Activated CD4-positive, alpha-beta T cell treated with anti-CD3 and anti-CD28 coated beads for 36 hours (primary cell): Measurements from ENCODE around the gene USP53. TPM values are rescaled to one million over a fixed set of nuclear protein-coding genes. Genes with fewer than 3 reads are reported as not detected.
"Not testable (repeated sequence)": the region's sequence is repeated elsewhere in the genome, so short reads cannot be mapped to it uniquely, and the experiment has no call there.

Experiments
- ATAC-seq: fragments of 200-7000 bp; cut with Tn5 transposase; one replicate; pipeline ENCODE4 v1.10.0; 2021; ENCODE audit warnings: mild to moderate bottlenecking, moderate library complexity
- CTCF ChIA-PET: fragments of 350-600 bp; sonication (Branson Sonifier 250); formaldehyde crosslinking; loops from one replicate; lab custom pipeline; 2021; ENCODE audit warnings: antibody characterized with exemption; lab: Charles Lee
- POLR2A ChIA-PET: fragments of 350-600 bp; sonication (Branson Sonifier 250); formaldehyde crosslinking; loops from one replicate; lab custom pipeline; 2021; ENCODE audit warnings: antibody characterized with exemption, inconsistent platforms; lab: Charles Lee
- DNase-seq: peaks from one replicate; pipeline ENCODE4 v3.0.0-alpha.2; 2020
- H3K27ac Mint-ChIP-seq: one replicate; pipeline ENCODE4 v1.8.0; 2021; ENCODE audit warnings: mixed read lengths
- H3K27me3 Mint-ChIP-seq: one replicate; pipeline ENCODE4 v1.8.0; 2021; ENCODE audit warnings: mixed read lengths
- H3K36me3 Mint-ChIP-seq: one replicate; pipeline ENCODE4 v1.8.0; 2021; ENCODE audit warnings: low read depth, mixed read lengths
- H3K4me1 Mint-ChIP-seq: one replicate; pipeline ENCODE4 v1.8.0; 2021; ENCODE audit warnings: mixed read lengths
- H3K4me3 Mint-ChIP-seq: one replicate; pipeline ENCODE4 v1.8.0; 2021; ENCODE audit warnings: mild to moderate bottlenecking, moderate library complexity, mixed read lengths
- H3K9me3 Mint-ChIP-seq: one replicate; pipeline ENCODE4 v1.8.0; 2021; ENCODE audit warnings: low read depth, mixed read lengths
- intact Hi-C, 2 experiments: fragments of 100-400 bp; cut with DNase I in 1 of 2; cut with micrococcal nuclease in 1 of 2; formaldehyde crosslinking; loops; one replicate each; pipeline versions ENCODE4 v1.14.2 to v1.15.1; 2022 to 2024; cut with DNase I, micrococcal nuclease
- total RNA-seq, 2 experiments: library from RNA; stranded (reverse); gene quantifications; one replicate each; pipeline ENCODE4 v1.2.3, GENCODE V29; 2021

USP53 gene
- total RNA-seq, 2 experiments from 2014 or later: 11.4 to 14.0 TPM

GRCh38 chr4:119268466-119268865 is 56.0 kb downstream of the USP53 start:
- Mint-ChIP-seq H3K9me3 (peaks cover 6% of the 10 kb centered on the region), H3K27ac (no peak overlapping the region), H3K36me3 (peaks cover 35% of the 10 kb centered on the region), H3K4me1 (peaks cover 13% of the 10 kb centered on the region), H3K27me3 (no peaks in the 10 kb centered on the region), H3K4me3 (no peak overlapping the region)
- ATAC-seq (no peak), DNase-seq (no peak)
- intact Hi-C loops: loop anchor here in 1 of 2 experiments (5.0 kb wide), 1 partner anchor 56 kb away; the partner anchor contains the start of gene USP53
- ChIA-PET POLR2A (no interaction called here), CTCF (no interaction called here)

GRCh38 chr4:119271361-119272085 is 59.0 kb downstream of the USP53 start:
- CTCF ChIA-PET: interaction anchor here (1.0 kb wide), 1 partner anchor 13 kb away, joined by 3 read pairs; no protein-coding TSS in a partner anchor
- no peak for ATAC-seq
- H3K4me3 Mint-ChIP-seq: no peak overlapping the region
- H3K27me3 Mint-ChIP-seq: no peaks in the 10 kb centered on the region
- H3K9me3 Mint-ChIP-seq: no peaks in the 10 kb centered on the region
- POLR2A ChIA-PET: no interaction called here
- H3K36me3 Mint-ChIP-seq: peaks cover 30% of the 10 kb centered on the region
- intact Hi-C loops: no loop called here
- no peak for DNase-seq
- H3K4me1 Mint-ChIP-seq: no peaks in the 10 kb centered on the region
- no peak overlapping the region for H3K27ac Mint-ChIP-seq

- H3K4me3 Mint-ChIP-seq, H3K27ac Mint-ChIP-seq, CTCF ChIA-PET, intact Hi-C loops, DNase-seq, POLR2A ChIA-PET, ATAC-seq, H3K27me3 Mint-ChIP-seq, H3K9me3 Mint-ChIP-seq, H3K36me3 Mint-ChIP-seq: not testable (repeated sequence)
- H3K4me1 Mint-ChIP-seq: peaks cover 19% of the 10 kb centered on the region
Observed at GRCh38 chr4:119279541-119279940, 67.0 kb downstream of the USP53 start.

DNA sequence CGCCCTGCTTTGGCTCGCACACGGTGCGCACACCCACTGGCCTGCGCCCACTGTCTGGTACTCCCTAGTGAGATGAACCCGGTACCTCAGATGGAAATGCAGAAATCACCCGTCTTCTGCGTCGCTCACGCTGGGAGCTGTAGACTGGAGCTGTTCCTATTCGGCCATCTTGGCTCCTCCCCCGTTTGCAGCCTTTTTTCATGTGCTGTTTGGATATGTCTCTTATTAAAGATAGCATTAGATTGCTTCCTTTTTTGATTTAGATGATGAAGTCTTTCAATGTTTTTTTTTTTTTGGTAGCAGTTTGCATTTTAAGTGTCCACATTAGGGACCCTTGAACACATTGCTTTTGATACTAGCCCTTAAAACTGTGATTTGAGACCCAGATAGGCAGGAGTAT is 67.4 kb downstream of the USP53 start:
- H3K4me3 Mint-ChIP-seq, DNase-seq, H3K27me3 Mint-ChIP-seq, H3K27ac Mint-ChIP-seq, CTCF ChIA-PET, H3K9me3 Mint-ChIP-seq, POLR2A ChIA-PET, ATAC-seq, H3K36me3 Mint-ChIP-seq: not testable (repeated sequence)
- peaks cover 22% of the 10 kb centered on the region for H3K4me1 Mint-ChIP-seq
- intact Hi-C loops: loop anchor here in 1 of 2 experiments (10.0 kb wide), 1 partner anchor 505 kb away; no protein-coding TSS in a partner anchor

DNA sequence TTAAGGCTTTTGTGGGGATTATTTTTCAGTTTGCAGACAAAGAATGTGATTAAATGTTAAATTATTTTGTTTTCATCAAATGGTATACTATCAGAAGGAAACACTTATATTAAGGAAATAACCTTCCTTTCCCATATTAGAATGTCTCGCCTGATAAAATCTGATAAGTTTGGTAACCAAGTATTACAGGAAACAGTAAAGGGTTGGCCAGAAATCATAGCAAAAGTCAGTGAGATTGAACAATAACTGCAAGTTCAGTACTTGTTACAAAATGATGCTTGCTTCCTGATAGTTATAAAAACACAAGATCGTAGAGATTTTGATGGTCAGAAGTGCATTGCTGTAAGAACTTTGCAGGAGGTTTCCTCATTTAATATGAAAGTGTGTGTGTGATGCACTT is 68.9 kb downstream of the USP53 start:
- DNase-seq (no peak), ATAC-seq (no peak)
- no peak overlapping the region for H3K4me3 Mint-ChIP-seq
- peaks cover 8% of the 10 kb centered on the region for H3K36me3 Mint-ChIP-seq
- intact Hi-C loops: loop anchor here in 1 of 2 experiments (10.0 kb wide), 1 partner anchor 507 kb away; no protein-coding TSS in a partner anchor
- no peaks in the 10 kb centered on the region for H3K27me3 Mint-ChIP-seq
- H3K9me3 Mint-ChIP-seq: no peaks in the 10 kb centered on the region
- peaks cover 26% of the 10 kb centered on the region for H3K4me1 Mint-ChIP-seq
- H3K27ac Mint-ChIP-seq: no peak overlapping the region
- ChIA-PET CTCF (interaction anchor here (0.6 kb wide), 1 partner anchor 178 kb away, joined by 5 read pairs; no protein-coding TSS in a partner anchor), POLR2A (no interaction called here)

DNA sequence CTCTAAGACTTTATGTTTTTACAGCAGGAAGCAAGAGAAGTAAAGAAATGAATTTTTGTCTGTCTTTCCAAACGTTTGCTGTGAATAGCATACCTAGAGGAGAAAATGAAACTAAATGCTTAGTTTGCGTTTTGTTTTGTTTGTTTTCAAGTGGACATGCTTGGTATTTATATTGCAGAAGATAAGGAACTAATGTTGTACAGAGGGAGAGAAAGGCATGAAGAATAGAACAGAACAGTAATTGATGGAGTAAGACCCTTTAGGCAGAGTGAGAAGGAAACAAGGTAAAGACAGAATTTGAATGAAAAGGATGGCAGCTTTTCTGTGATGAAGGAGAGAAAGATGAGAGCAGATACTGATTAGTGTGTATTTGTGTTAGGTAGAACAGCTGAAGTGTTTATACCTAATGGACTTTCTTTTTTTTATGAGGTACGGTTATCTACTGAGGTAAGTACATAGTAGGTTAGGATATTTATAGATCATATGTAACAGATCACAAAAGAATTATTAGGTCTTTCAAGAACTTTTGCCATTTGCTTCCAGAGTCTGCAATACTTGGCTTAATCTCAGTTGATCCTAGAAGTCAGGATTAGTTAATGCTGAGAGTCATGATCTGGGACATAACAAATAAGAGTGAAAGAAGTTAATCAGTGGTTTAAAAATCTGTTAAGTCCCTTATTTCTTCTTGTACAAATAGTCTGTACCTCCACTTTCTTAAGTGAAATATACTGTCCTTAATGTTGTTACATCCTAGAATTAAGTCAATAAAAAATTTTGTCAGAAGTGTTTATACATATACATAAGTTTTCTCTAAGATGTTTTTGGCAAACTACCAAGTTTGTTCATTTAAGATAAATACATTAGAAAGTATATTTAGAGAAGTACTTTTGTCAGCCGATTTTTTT is 72.6 kb downstream of the USP53 start:
- no peaks in the 10 kb centered on the region for H3K27me3 Mint-ChIP-seq
- H3K27ac Mint-ChIP-seq: peak overlapping the region; percentile 51
- ATAC-seq (peak; percentile 42), DNase-seq (no peak)
- H3K4me1 Mint-ChIP-seq: peaks cover 23% of the 10 kb centered on the region
- H3K36me3 Mint-ChIP-seq: peaks cover 2% of the 10 kb centered on the region
- no peaks in the 10 kb centered on the region for H3K9me3 Mint-ChIP-seq
- intact Hi-C loops: loop anchor here (5.0 to 10.0 kb wide), 3 partner anchors 48 to 513 kb away; no protein-coding TSS in a partner anchor
- ChIA-PET POLR2A (no interaction called here), CTCF (interaction anchor here (1.1 kb wide), 1 partner anchor 243 kb away, joined by 7 read pairs; no protein-coding TSS in a partner anchor)
- H3K4me3 Mint-ChIP-seq: peak overlapping the region; percentile 52

DNA sequence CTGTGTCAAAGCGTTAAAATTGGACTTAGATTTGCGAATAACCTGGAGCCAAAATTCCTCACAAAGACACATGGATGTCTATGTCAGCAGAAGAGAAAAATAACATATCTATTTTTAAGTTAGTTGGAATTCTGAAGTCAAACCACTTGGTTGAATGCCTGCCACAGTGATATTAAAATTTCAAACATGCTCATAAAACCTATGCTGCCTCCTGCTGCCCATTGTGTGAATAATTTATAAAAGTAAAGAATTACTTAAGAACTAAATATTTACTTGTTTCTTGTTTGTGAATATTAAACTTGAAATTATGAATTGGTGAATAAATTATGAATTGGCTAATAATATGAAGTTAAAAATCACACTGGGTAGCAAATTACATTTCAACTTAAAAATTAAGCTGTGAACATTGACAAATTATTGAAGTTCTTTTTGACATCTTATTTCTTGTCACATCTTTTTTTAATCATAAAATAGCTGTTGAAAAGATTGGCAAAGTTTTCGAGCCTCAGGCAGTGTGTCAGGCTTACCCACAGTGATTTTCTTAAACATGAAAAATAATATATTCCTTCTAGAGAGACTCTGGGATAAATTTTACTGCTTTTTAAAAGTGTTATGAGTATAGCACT is 74.0 kb downstream of the USP53 start:
- peaks cover 12% of the 10 kb centered on the region for H3K4me1 Mint-ChIP-seq
- ATAC-seq (no peak), DNase-seq (peak; percentile 47)
- no peaks in the 10 kb centered on the region for H3K9me3 Mint-ChIP-seq
- intact Hi-C loops: loop anchor here (1.0 to 10.0 kb wide), 7 partner anchors 49 to 514 kb away; no protein-coding TSS in a partner anchor
- H3K27me3 Mint-ChIP-seq: no peaks in the 10 kb centered on the region
- POLR2A ChIA-PET: no interaction called here
- H3K36me3 Mint-ChIP-seq: no peaks in the 10 kb centered on the region
- CTCF ChIA-PET: interaction anchor here (0.5 to 1.1 kb wide), 9 partner anchors 8 to 544 kb away, joined by 3 to 30 read pairs (median 4); a partner anchor contains a TSS
- H3K4me3 Mint-ChIP-seq: no peak overlapping the region
- H3K27ac Mint-ChIP-seq: no peak overlapping the region

DNA sequence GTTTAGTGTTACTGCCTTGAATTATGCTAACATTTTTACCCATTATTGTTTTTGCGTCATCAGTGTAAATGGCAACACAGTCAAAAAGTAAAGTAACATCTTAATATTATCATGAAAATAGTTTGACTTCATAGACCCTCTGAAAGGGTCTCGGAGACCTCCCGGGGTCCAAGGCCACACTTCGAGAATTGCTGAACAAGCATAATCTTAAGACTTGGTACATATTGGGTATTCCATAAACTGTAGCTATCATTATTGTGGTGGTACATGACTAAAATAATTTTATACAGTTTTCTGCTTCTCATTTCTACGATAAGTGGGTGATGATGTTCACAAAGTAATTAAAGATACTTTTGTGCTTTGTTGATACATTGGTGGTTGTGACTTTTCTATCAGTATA is 76.8 kb downstream of the USP53 start:
- Mint-ChIP-seq H3K9me3 (no peaks in the 10 kb centered on the region), H3K27me3 (no peaks in the 10 kb centered on the region), H3K4me3 (no peak overlapping the region), H3K4me1 (peaks cover 7% of the 10 kb centered on the region), H3K36me3 (peaks cover 8% of the 10 kb centered on the region), H3K27ac (no peak overlapping the region)
- intact Hi-C loops: loop anchor here (5.0 to 10.0 kb wide), 3 partner anchors 52 to 517 kb away; no protein-coding TSS in a partner anchor
- POLR2A ChIA-PET: no interaction called here
- DNase-seq: no peak
- CTCF ChIA-PET: interaction anchor here (1.4 to 1.5 kb wide), 2 partner anchors 250 to 300 kb away, joined by 3 to 7 read pairs; no protein-coding TSS in a partner anchor
- no peak for ATAC-seq

- Mint-ChIP-seq H3K9me3 (no peaks in the 10 kb centered on the region), H3K27ac (no peak overlapping the region), H3K4me1 (no peaks in the 10 kb centered on the region), H3K4me3 (no peak overlapping the region), H3K36me3 (peaks cover 8% of the 10 kb centered on the region), H3K27me3 (no peaks in the 10 kb centered on the region)
- ChIA-PET POLR2A (interaction anchor here (0.6 kb wide), 1 partner anchor 10 kb away, joined by 3 read pairs; a partner anchor contains a TSS), CTCF (interaction anchor here (1.4 to 3.5 kb wide), 2 partner anchors 250 to 301 kb away, joined by 3 to 21 read pairs; no protein-coding TSS in a partner anchor)
- intact Hi-C loops: no loop called here
- no peak for DNase-seq
- no peak for ATAC-seq
Observed at GRCh38 chr4:119290598-119290997, 78.1 kb downstream of the USP53 start.

- Mint-ChIP-seq H3K9me3 (peaks cover 3% of the 10 kb centered on the region), H3K4me3 (no peak overlapping the region), H3K27ac (peak overlapping the region; percentile 2), H3K4me1 (peaks cover 24% of the 10 kb centered on the region), H3K27me3 (no peaks in the 10 kb centered on the region), H3K36me3 (peaks cover 46% of the 10 kb centered on the region)
- DNase-seq (no peak), ATAC-seq (no peak)
- CTCF ChIA-PET: no interaction called here
- intact Hi-C loops: no loop called here
- POLR2A ChIA-PET: no interaction called here
Observed at GRCh38 chr4:119296356-119296755, 83.8 kb downstream of the USP53 start.
